Measurements from ENCODE around the gene SLC44A4. TPM values are rescaled to one million over a fixed set of nuclear protein-coding genes. Genes with fewer than 3 reads are reported as not detected.

SLC44A4 gene
- 0.03 TPM for polyA plus RNA-seq (2013, experiment 1 of 2)
- not detected for polyA plus RNA-seq (2013, experiment 2 of 2)

DNA sequence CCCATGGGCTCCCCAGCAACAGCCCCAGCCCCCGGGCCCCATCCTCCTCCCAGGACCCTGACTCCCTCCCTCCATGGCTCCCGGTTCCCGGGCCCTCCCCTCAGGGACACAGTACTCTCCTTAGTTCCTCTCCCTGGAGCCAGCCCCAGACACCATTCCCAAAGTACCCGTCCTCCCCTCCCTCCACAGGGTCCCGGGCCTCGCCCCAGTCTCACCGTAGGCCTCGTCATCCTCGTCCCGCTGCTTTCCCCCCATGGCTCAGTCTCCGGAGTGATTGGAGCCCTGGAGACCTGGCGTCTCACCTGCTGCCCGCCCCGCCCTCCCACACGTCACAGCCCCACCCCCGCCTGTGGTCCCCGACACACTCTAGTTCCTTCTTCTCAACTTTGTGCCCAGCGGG, at the start of gene SLC44A4:
SLC44A4 (minus strand) TSS at position 272 of the 400 bp plus-strand sequence; CDS start at position 255, 17 bp downstream.
- no peak within 1 kb of the TSS for H3K27ac ChIP-seq (ENCODE audit: low read length, poor library complexity, severe bottlenecking)
- H2BK15ac ChIP-seq (ENCODE audit: low read depth, poor library complexity, severe bottlenecking): peak within 1 kb of the TSS; percentile 8
- H2BK120ac ChIP-seq (ENCODE audit: low read depth, low read length): no peak within 1 kb of the TSS
- H3K79me1 ChIP-seq (replicated peaks; ENCODE audit: low read length, poor library complexity, severe bottlenecking): no peaks in the 10 kb centered on the region
- no peaks in the 10 kb centered on the region for H3K9me3 ChIP-seq (ENCODE audit: control insufficient read depth, low read length)
- DNase-seq: no peak
- no peak within 1 kb of the TSS for H3K9ac ChIP-seq (ENCODE audit: low read length)
- H3K18ac ChIP-seq (ENCODE audit: low read depth in 1 of 2, low read length in 2 of 2): no peak within 1 kb of the TSS
- H4K8ac ChIP-seq (ENCODE audit: low read length): peak within 1 kb of the TSS; percentile 30
- no peak within 1 kb of the TSS for H3K23ac ChIP-seq (ENCODE audit: low read length in 2 of 2)
- peaks cover 9% of the 10 kb centered on the region for H3K4me1 ChIP-seq (ENCODE audit: control insufficient read depth, insufficient read depth, low read depth, low read length)
- peak within 1 kb of the TSS; percentile 8 for H2AFZ ChIP-seq (ENCODE audit: low read depth, low read length)
- no peak within 1 kb of the TSS for H3K4me2 ChIP-seq (ENCODE audit: low read length, poor library complexity, severe bottlenecking)
- no peak within 1 kb of the TSS for H3K14ac ChIP-seq (ENCODE audit: low read length in 2 of 2)
- H4K91ac ChIP-seq (ENCODE audit: low read length): no peak within 1 kb of the TSS
- H2AK5ac ChIP-seq (ENCODE audit: low read length, severe bottlenecking): no peak within 1 kb of the TSS
- no peaks in the 10 kb centered on the region for H3K27me3 ChIP-seq (ENCODE audit: control insufficient read depth in 1 of 2, insufficient read depth in 1 of 2, low read length in 2 of 2)
- WGBS: 60% methylated on average over 18 of the region's 18 CpGs
- no peak within 1 kb of the TSS for H2BK5ac ChIP-seq (ENCODE audit: low read depth, low read length, poor library complexity, severe bottlenecking)
- H3K4me3 ChIP-seq (ENCODE audit: insufficient read depth in 1 of 2, low read depth in 1 of 2, low read length in 2 of 2): no peak within 1 kb of the TSS
- no peak within 1 kb of the TSS for H3K4ac ChIP-seq (ENCODE audit: low read depth in 1 of 2, low read length in 2 of 2)
- H3K36me3 ChIP-seq (ENCODE audit: control insufficient read depth in 1 of 2, insufficient read depth in 2 of 2, low read depth in 1 of 2, low read length in 2 of 2): peaks cover 42 to 45% of the 10 kb centered on the region in 2 experiments
- H2BK12ac ChIP-seq (ENCODE audit: low read length in 2 of 2): no peak within 1 kb of the TSS

DNA sequence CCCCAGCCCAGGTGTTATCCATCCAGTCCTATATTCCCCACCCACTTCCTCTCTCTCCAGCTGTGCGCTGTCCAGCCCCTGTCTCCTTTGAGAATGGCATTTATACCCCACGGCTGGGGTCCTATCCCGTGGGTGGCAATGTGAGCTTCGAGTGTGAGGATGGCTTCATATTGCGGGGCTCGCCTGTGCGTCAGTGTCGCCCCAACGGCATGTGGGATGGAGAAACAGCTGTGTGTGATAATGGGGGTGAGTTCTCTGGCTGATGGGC, 49.8 kb upstream of the SLC44A4 start:
- H3K14ac ChIP-seq (ENCODE audit: low read length in 2 of 2): no peak overlapping the region
- no peak overlapping the region for H4K8ac ChIP-seq (ENCODE audit: low read length)
- H3K27me3 ChIP-seq (ENCODE audit: control insufficient read depth in 1 of 2, insufficient read depth in 1 of 2, low read length in 2 of 2): peaks cover 0 to 22% of the 10 kb centered on the region in 2 experiments
- no peak overlapping the region for H2AK5ac ChIP-seq (ENCODE audit: low read length, severe bottlenecking)
- no peak overlapping the region for H3K4ac ChIP-seq (ENCODE audit: low read depth in 1 of 2, low read length in 2 of 2)
- no peak overlapping the region for H3K18ac ChIP-seq (ENCODE audit: low read depth in 1 of 2, low read length in 2 of 2)
- no peak for DNase-seq
- H2BK15ac ChIP-seq (ENCODE audit: low read depth, poor library complexity, severe bottlenecking): no peak overlapping the region
- H3K36me3 ChIP-seq (ENCODE audit: control insufficient read depth in 1 of 2, insufficient read depth in 2 of 2, low read depth in 1 of 2, low read length in 2 of 2): no peaks in the 10 kb centered on the region
- H2BK12ac ChIP-seq (ENCODE audit: low read length in 2 of 2): no peak overlapping the region
- WGBS: 91% methylated on average over 9 of the region's 9 CpGs
- no peaks in the 10 kb centered on the region for H3K9me3 ChIP-seq (ENCODE audit: control insufficient read depth, low read length)
- no peak overlapping the region for H2BK120ac ChIP-seq (ENCODE audit: low read depth, low read length)
- no peak overlapping the region for H3K27ac ChIP-seq (ENCODE audit: low read length, poor library complexity, severe bottlenecking)
- peak overlapping the region in 1 of 2 experiments; percentile 80 for H3K4me3 ChIP-seq (ENCODE audit: insufficient read depth in 1 of 2, low read depth in 1 of 2, low read length in 2 of 2)
- peak overlapping the region; percentile 21 for H3K4me2 ChIP-seq (ENCODE audit: low read length, poor library complexity, severe bottlenecking)
- H2BK5ac ChIP-seq (ENCODE audit: low read depth, low read length, poor library complexity, severe bottlenecking): no peak overlapping the region
- no peak overlapping the region for H3K9ac ChIP-seq (ENCODE audit: low read length)
- no peak overlapping the region for H4K91ac ChIP-seq (ENCODE audit: low read length)
- H3K4me1 ChIP-seq (ENCODE audit: control insufficient read depth, insufficient read depth, low read depth, low read length): peaks cover 1% of the 10 kb centered on the region
- H3K23ac ChIP-seq (ENCODE audit: low read length in 2 of 2): no peak overlapping the region
- no peaks in the 10 kb centered on the region for H3K79me1 ChIP-seq (replicated peaks; ENCODE audit: low read length, poor library complexity, severe bottlenecking)
- H2AFZ ChIP-seq (ENCODE audit: low read depth, low read length): no peak overlapping the region

- peaks cover 1% of the 10 kb centered on the region for H3K4me1 ChIP-seq (ENCODE audit: control insufficient read depth, insufficient read depth, low read depth, low read length)
- no peaks in the 10 kb centered on the region for H3K79me1 ChIP-seq (replicated peaks; ENCODE audit: low read length, poor library complexity, severe bottlenecking)
- H3K14ac ChIP-seq (ENCODE audit: low read length in 2 of 2): no peak overlapping the region
- H3K9ac ChIP-seq (ENCODE audit: low read length): peak overlapping the region; percentile 85
- no peak overlapping the region for H2BK5ac ChIP-seq (ENCODE audit: low read depth, low read length, poor library complexity, severe bottlenecking)
- H3K27ac ChIP-seq (ENCODE audit: low read length, poor library complexity, severe bottlenecking): no peak overlapping the region
- peak overlapping the region in 1 of 2 experiments; percentile 80 for H3K4me3 ChIP-seq (ENCODE audit: insufficient read depth in 1 of 2, low read depth in 1 of 2, low read length in 2 of 2)
- no peak overlapping the region for H2BK15ac ChIP-seq (ENCODE audit: low read depth, poor library complexity, severe bottlenecking)
- H3K36me3 ChIP-seq (ENCODE audit: control insufficient read depth in 1 of 2, insufficient read depth in 2 of 2, low read depth in 1 of 2, low read length in 2 of 2): no peaks in the 10 kb centered on the region
- no peak for DNase-seq
- no peak overlapping the region for H3K23ac ChIP-seq (ENCODE audit: low read length in 2 of 2)
- H2AFZ ChIP-seq (ENCODE audit: low read depth, low read length): no peak overlapping the region
- peaks cover 0 to 17% of the 10 kb centered on the region in 2 experiments for H3K27me3 ChIP-seq (ENCODE audit: control insufficient read depth in 1 of 2, insufficient read depth in 1 of 2, low read length in 2 of 2)
- H2AK5ac ChIP-seq (ENCODE audit: low read length, severe bottlenecking): no peak overlapping the region
- 88% methylated on average over 11 of the region's 11 CpGs for WGBS
- H4K8ac ChIP-seq (ENCODE audit: low read length): no peak overlapping the region
- no peak overlapping the region for H3K4me2 ChIP-seq (ENCODE audit: low read length, poor library complexity, severe bottlenecking)
- H3K9me3 ChIP-seq (ENCODE audit: control insufficient read depth, low read length): no peaks in the 10 kb centered on the region
- H3K4ac ChIP-seq (ENCODE audit: low read depth in 1 of 2, low read length in 2 of 2): no peak overlapping the region
- no peak overlapping the region for H2BK120ac ChIP-seq (ENCODE audit: low read depth, low read length)
- no peak overlapping the region for H3K18ac ChIP-seq (ENCODE audit: low read depth in 1 of 2, low read length in 2 of 2)
- no peak overlapping the region for H4K91ac ChIP-seq (ENCODE audit: low read length)
- no peak overlapping the region for H2BK12ac ChIP-seq (ENCODE audit: low read length in 2 of 2)
These were observed 49.3 kb upstream of the SLC44A4 start for GRCh38 chr6:31927863-31928671.

- Histone ChIP-seq H3K4me2 (ENCODE audit: low read length, poor library complexity, severe bottlenecking) (no peak within 1 kb of the TSS), H3K23ac (ENCODE audit: low read length in 2 of 2) (no peak within 1 kb of the TSS), H3K27ac (ENCODE audit: low read length, poor library complexity, severe bottlenecking) (no peak within 1 kb of the TSS), H4K91ac (ENCODE audit: low read length) (no peak within 1 kb of the TSS), H2AK5ac (ENCODE audit: low read length, severe bottlenecking) (no peak within 1 kb of the TSS), H3K27me3 (ENCODE audit: control insufficient read depth in 1 of 2, insufficient read depth in 1 of 2, low read length in 2 of 2) (peaks cover 0 to 15% of the 10 kb centered on the region in 2 experiments), H2AFZ (ENCODE audit: low read depth, low read length) (no peak within 1 kb of the TSS), H3K14ac (ENCODE audit: low read length in 2 of 2) (no peak within 1 kb of the TSS), H2BK5ac (ENCODE audit: low read depth, low read length, poor library complexity, severe bottlenecking) (no peak within 1 kb of the TSS), H3K79me1 (replicated peaks; ENCODE audit: low read length, poor library complexity, severe bottlenecking) (no peaks in the 10 kb centered on the region), H3K4ac (ENCODE audit: low read depth in 1 of 2, low read length in 2 of 2) (no peak within 1 kb of the TSS), H4K8ac (ENCODE audit: low read length) (no peak within 1 kb of the TSS), H3K4me3 (ENCODE audit: insufficient read depth in 1 of 2, low read depth in 1 of 2, low read length in 2 of 2) (peak within 1 kb of the TSS in 1 of 2 experiments; percentile 80), H3K36me3 (ENCODE audit: control insufficient read depth in 1 of 2, insufficient read depth in 2 of 2, low read depth in 1 of 2, low read length in 2 of 2) (no peaks in the 10 kb centered on the region), H2BK12ac (ENCODE audit: low read length in 2 of 2) (no peak within 1 kb of the TSS), H3K9ac (ENCODE audit: low read length) (peak within 1 kb of the TSS; percentile 85), H3K9me3 (ENCODE audit: control insufficient read depth, low read length) (no peaks in the 10 kb centered on the region), H2BK120ac (ENCODE audit: low read depth, low read length) (no peak within 1 kb of the TSS), H2BK15ac (ENCODE audit: low read depth, poor library complexity, severe bottlenecking) (no peak within 1 kb of the TSS), H3K18ac (ENCODE audit: low read depth in 1 of 2, low read length in 2 of 2) (no peak within 1 kb of the TSS), H3K4me1 (ENCODE audit: control insufficient read depth, insufficient read depth, low read depth, low read length) (peaks cover 1% of the 10 kb centered on the region)
- DNase-seq: no peak
- 74% methylated on average over 10 of the region's 11 CpGs for WGBS
These were observed 48.6 kb upstream of the SLC44A4 start, which contains the start of gene C2 for GRCh38 chr6:31927242-31927862. C2 (plus strand) TSS chr6:31927717; CDS start chr6:31927753, 36 bp downstream.

Measured in mesenchymal stem cell (in vitro differentiated cells and primary cell).